GM21423 (cell line): ENCODE data around the gene AKAP1.

Source experiments
- ATAC-seq: cut with Tn5 transposase; IDR thresholded peaks from one replicate; pipeline ENCODE4 v1.9.1; 2021; ENCODE audit warnings: mild to moderate bottlenecking, moderate library complexity; ENCODE audit not compliant: unreplicated experiment

Gene AKAP1

GRCh38 chr17:57084802-57085447, at the start of gene AKAP1:
Gene AKAP1, plus strand, starts transcription at chr17:57085246. Its CDS starts 20,219 bp downstream, at chr17:57105465.
- peak; percentile 81 for ATAC-seq

DNA sequence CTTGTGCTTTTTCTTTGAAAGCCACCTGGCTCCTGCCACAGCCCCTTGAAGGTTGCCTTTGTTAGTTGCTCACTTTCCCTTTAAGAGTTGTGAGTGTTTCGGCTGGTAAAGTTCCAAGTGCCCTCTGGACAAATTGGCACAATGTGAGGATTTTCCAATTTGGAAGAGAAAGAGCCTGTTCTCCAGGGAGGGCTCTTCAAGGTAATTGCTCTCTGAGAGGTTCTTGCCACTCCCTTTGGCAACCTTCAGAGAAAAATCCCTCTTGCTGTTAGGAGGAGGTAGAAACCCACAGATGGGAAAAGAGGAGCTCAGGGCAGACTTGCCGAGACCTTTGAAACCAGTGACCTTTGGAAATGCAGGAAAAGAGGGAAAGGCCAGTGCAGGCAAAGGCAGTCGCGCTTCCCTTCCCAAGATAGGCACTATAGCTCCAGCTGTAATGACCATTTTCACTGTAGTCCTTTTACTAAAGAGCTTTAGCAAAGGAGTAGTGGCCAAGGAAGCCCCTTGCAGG, 49.0 kb upstream of the AKAP1 start:
- ATAC-seq: no peak

- ATAC-seq: no peak
Observed at GRCh38 chr17:57037411-57037810, 47.6 kb upstream of the AKAP1 start.

DNA sequence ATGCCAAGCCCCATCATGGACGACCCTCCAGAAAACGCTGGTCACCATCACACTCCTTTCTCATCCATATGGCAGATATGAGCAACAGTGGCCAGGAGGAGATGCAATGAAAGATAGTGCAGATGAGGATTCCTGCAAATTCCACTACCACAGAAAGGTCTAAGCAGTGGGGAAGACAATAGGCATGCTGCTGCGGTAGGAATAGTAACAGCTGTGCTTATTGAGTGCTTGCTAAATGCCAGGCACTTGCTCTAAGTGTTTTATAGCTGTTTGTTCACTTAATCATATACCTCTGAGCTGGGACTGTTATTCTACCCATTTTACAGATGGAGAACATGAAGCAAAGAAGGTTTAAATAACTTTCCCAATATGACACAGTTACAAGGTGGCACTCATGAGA, 46.6 kb upstream of the AKAP1 start:
- no peak for ATAC-seq

- no peak for ATAC-seq
Observed at GRCh38 chr17:57040571-57040970, 44.5 kb upstream of the AKAP1 start.

DNA sequence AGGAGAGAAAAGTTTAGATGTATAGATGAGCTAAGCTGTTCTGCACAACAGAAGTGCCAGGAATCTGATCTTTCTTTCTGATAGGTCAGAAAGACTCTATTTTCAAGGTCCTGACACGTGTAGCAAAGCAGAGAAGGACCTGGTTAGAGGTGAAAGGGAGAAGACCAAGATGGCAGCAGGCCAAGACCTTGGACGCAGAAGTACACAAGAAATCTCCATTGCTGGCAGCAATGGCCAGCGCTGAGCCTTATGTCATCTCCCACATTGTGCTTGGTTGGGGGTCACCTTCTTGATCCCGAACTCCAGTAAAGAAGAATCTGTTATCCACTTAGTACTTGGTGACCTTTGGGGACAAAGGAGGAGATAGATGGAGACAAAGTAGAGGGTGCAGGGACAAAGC, 41.8 kb upstream of the AKAP1 start:
- no peak for ATAC-seq

- ATAC-seq: no peak
Observed at GRCh38 chr17:57044976-57045867, 39.8 kb upstream of the AKAP1 start.

DNA sequence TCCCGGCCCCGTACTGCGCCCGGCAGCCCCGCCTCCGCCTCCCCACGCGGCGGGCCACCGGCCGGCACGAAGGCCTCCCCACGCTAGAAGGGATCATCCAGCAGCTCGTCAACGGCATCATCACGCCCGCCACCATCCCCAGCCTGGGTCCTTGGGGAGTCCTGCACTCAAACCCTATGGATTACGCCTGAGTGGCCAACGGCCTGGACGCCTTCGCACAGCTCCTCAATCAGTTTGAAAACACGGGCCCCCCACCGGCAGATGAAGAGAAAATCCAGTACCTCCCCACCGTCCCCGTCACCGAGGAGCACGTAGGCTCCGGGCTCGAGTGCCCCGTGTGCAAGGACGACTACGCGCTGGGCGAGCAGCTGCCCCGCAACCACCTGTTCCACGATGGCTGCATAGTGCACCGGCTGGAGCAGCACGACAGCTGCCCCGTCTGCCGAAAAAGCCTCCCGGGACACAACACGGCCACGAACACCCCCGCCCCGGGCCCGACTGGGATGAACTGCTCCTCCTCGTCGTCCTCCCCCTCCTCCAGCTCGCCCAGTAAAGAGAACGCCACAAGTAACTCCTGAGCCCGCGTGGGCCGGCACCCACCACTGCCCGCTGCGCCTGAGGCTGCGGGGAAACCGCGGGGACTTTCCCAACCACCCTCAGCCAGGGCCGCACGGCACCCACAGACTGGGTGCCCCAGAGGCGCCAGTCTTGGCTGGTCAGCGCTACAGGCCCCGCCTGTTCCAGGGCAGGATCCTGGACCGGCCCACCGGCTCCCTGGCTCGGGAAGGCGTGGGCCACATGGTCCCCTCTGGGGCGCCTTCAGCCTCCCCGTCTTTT, 39.0 kb upstream of the AKAP1 start:
- ATAC-seq: no peak

- no peak for ATAC-seq
Observed at GRCh38 chr17:57046749-57047148, 38.3 kb upstream of the AKAP1 start.

DNA sequence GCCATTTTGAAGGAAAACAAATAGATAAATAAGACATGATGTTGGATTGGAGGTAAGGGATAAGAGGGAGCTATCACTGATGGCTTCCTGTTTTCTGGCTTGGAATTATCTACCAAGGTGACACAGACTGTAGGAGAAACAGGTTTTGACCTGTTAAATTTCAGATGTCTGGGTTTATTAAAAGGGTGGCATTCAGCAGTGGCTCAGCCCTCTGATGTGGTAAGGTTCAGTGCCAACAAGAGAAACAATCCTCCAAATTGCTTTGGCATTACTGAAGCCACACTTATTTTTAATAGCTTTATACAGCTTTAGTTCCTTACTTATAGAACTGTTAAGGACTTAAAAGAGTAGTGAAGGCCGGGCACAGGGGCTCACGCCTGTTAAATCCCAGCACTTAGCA, 37.0 kb upstream of the AKAP1 start:
- no peak for ATAC-seq

GRCh38 chr17:57050306-57050705, 34.7 kb upstream of the AKAP1 start:
- ATAC-seq: no peak

GRCh38 chr17:57051886-57052361, 33.1 kb upstream of the AKAP1 start:
- ATAC-seq: no peak

- ATAC-seq: no peak
Observed at GRCh38 chr17:57062865-57063264, 22.2 kb upstream of the AKAP1 start.

GRCh38 chr17:57067162-57067561, 17.9 kb upstream of the AKAP1 start:
- ATAC-seq: no peak

DNA sequence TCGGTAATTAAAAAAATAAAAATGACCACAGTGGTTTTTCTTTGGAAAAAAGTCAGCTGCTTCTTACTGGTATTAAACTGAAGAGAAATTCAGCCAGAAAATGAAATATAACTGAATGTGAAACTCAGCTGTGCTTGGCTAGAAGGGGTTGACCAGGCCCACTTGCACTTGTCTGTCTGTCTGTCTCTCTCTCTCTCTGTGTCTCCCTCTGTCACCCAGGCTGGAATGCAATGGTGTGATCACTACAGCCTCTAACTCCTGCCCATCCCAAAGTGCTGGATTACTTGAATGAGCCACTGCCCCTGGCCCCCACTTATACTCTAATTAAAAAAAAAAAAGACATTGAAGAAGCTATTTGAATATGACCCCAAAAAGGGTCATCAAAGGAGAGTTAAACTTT, 17.3 kb upstream of the AKAP1 start:
- ATAC-seq: no peak

- ATAC-seq: no peak
Observed at GRCh38 chr17:57068222-57068658, 16.8 kb upstream of the AKAP1 start.

GRCh38 chr17:57068707-57069106, 16.3 kb upstream of the AKAP1 start:
- no peak for ATAC-seq

DNA sequence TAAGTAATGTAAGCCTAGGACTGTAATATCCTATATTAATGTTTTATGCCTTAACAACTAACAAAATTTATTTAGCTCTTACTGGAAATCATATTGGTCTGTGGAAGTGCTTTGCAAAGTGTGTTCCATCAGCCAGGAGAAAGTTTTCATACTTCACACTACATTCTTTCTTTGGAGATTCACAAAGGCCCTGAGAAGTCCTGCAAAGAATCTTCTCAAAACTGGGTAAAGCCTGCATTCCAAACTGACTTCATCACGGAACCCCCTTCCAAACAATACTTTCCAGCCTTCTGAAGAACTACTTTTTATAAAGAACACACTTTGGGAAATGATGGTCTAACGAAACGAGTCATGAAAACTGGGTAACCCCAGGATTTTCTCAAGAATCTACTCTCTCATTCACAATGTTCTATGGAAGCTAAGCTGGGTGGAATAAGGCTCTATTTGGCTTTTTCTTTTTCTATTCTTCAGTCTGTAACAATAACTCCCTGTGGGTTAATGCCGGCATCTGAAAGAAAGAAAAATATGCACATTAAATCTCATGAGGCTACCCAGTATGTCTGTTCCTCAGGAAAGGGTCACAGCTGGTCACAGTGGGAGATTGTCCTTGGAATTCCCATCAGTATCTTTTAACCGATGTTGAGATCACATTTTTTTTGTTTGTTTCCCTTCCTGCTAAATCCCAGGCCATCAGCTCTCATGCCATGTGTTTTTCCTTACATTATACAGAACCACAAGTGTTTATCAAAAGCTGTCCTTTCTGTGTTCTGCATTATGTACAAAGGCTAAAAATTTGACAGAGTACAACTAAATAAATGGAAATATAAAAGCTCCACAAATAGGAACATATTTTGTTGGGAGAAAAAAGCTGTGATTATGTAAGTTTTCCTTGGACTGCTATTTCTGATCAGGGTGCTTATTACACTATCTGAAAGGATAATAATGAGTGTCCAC, 12.8 kb upstream of the AKAP1 start:
- ATAC-seq: no peak

DNA sequence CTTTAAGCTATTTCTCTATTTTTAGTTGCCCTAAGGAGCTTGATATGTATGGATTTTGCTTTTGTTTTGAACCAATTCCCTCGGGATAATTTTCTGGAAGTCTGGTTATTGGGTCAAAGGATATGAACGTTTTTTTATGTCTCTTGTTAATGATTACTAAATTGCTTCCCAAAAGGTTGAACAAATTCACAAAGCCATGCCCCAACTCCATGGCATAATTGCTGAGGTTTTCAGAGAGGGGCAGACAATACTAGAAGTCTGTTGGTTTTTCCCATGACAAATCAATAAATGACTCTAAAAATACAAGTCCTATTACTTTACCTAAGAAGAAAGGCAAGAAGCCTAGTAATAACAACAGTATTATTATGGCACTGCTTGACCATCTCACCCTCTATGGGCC, 11.4 kb upstream of the AKAP1 start:
- no peak for ATAC-seq

DNA sequence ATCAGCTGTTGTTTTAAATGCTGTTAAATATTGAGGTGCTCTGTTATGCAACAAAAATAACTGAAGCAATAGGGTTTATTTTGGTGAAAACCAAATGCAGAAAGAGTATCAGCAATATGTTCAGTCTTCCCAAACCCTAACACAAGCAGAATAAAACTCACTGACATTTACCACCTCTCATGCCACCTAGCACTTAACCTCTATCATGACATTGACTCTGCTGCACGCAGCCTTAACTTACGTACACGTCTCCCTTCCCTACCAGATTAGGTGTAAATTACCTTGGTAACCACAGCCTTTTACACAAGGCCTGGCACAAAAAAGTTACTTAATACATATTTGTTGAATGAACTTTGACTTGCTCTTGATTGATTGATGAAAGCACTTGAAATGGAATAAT, 9.9 kb upstream of the AKAP1 start:
- ATAC-seq: no peak
